EL (cell line): ENCODE results near the gene TULP3.

Experiments
- DNase-seq: peaks from one replicate; pipeline ENCODE4 v3.0.0-alpha.2; 2016

The TULP3 gene

GRCh38 chr12:2974560-2974971 is 83.9 kb downstream of the TULP3 start:
- DNase-seq = peak; percentile 49

- no peak for DNase-seq
Observed at GRCh38 chr12:2976581-2976996, 85.9 kb downstream of the TULP3 start.

- no peak for DNase-seq
Observed at GRCh38 chr12:2977776-2978175, 87.1 kb downstream of the TULP3 start.

- DNase-seq = no peak
Observed at GRCh38 chr12:2979806-2980205, 89.1 kb downstream of the TULP3 start.

GRCh38 chr12:2980630-2981029 is 89.9 kb downstream of the TULP3 start:
- DNase-seq = no peak

GRCh38 chr12:2982361-2982760 is 91.7 kb downstream of the TULP3 start:
- DNase-seq = no peak

GRCh38 chr12:2984249-2984648 is 93.6 kb downstream of the TULP3 start:
- no peak for DNase-seq

GRCh38 chr12:2984698-2985097 is 94.0 kb downstream of the TULP3 start:
- no peak for DNase-seq

GRCh38 chr12:2986876-2987275 is 96.2 kb downstream of the TULP3 start:
- DNase-seq = no peak

- DNase-seq = no peak
Observed at GRCh38 chr12:2988494-2988893, 97.8 kb downstream of the TULP3 start.
